Activated CD4-positive, CD25-positive, alpha-beta regulatory T cell treated with anti-CD3 and anti-CD28 coated beads, Interleukin-2, amount 50 U/mL, for 72 hours (primary cell): ENCODE data around the gene SLC35G3.
"Not testable (repeated sequence)": the region's sequence is repeated elsewhere in the genome, so short reads cannot be mapped to it uniquely, and the experiment has no call there.

Source experiments
- DNase-seq: peaks from one replicate; pipeline ENCODE4 v3.0.0; 2021

Gene SLC35G3

GRCh38 chr17:35194001-35194400 lies at the start of gene SLC35G3:
TSS of gene SLC35G3 (minus strand) at chr17:35194393. CDS start at chr17:35194307, 86 bp downstream.
- DNase-seq, result not testable (repeated sequence)

GRCh38 chr17:35243561-35244340 lies 49.6 kb upstream of the SLC35G3 start:
- peak; percentile 61 for DNase-seq

GRCh38 chr17:35242805-35243560 lies 48.8 kb upstream of the SLC35G3 start, which contains the start of gene SLFN5:
TSS of gene SLFN5 (plus strand) at chr17:35243072. CDS start at chr17:35258691, 15,619 bp downstream.
- peak; percentile 96 for DNase-seq

GRCh38 chr17:35242158-35242804 lies 48.1 kb upstream of the SLC35G3 start:
- DNase-seq, result peak; percentile 78

- DNase-seq, result peak; percentile 57
Measured at GRCh38 chr17:35241520-35241919, 47.3 kb upstream of the SLC35G3 start.

- no peak for DNase-seq
Measured at GRCh38 chr17:35240861-35241260, 46.7 kb upstream of the SLC35G3 start.

GRCh38 chr17:35239823-35240222 lies 45.6 kb upstream of the SLC35G3 start:
- no peak for DNase-seq

GRCh38 chr17:35238821-35239220 lies 44.6 kb upstream of the SLC35G3 start:
- no peak for DNase-seq

GRCh38 chr17:35236821-35237220 lies 42.6 kb upstream of the SLC35G3 start:
- DNase-seq, result no peak

- no peak for DNase-seq
Measured at GRCh38 chr17:35235917-35236316, 41.7 kb upstream of the SLC35G3 start.

- DNase-seq, result no peak
Measured at GRCh38 chr17:35235289-35235688, 41.1 kb upstream of the SLC35G3 start.

GRCh38 chr17:35234315-35234714 lies 40.1 kb upstream of the SLC35G3 start:
- not testable (repeated sequence) for DNase-seq

- DNase-seq, result no peak
Measured at GRCh38 chr17:35229638-35230037, 35.4 kb upstream of the SLC35G3 start.

- DNase-seq, result no peak
Measured at GRCh38 chr17:35227546-35227945, 33.4 kb upstream of the SLC35G3 start.

GRCh38 chr17:35224436-35224835 lies 30.2 kb upstream of the SLC35G3 start:
- DNase-seq, result no peak

- DNase-seq, result no peak
Measured at GRCh38 chr17:35222452-35222851, 28.3 kb upstream of the SLC35G3 start.

GRCh38 chr17:35218915-35219314 lies 24.7 kb upstream of the SLC35G3 start:
- DNase-seq, result no peak

GRCh38 chr17:35217107-35217506 lies 22.9 kb upstream of the SLC35G3 start:
- DNase-seq, result no peak

GRCh38 chr17:35214631-35215273 lies 20.6 kb upstream of the SLC35G3 start:
- DNase-seq, result peak; percentile 49

- DNase-seq, result no peak
Measured at GRCh38 chr17:35214192-35214591, 20.0 kb upstream of the SLC35G3 start.

GRCh38 chr17:35213412-35213940 lies 19.3 kb upstream of the SLC35G3 start:
- no peak for DNase-seq

GRCh38 chr17:35212668-35213067 lies 18.5 kb upstream of the SLC35G3 start:
- DNase-seq, result no peak

- DNase-seq, result no peak
Measured at GRCh38 chr17:35210741-35211140, 16.5 kb upstream of the SLC35G3 start.
